Ovary (tissue), 9 donors: ENCODE results near the gene CCDC57. TPM values are rescaled to one million over a fixed set of nuclear protein-coding genes. Genes with fewer than 3 reads are reported as not detected.

ENCODE experiments used
- DNase-seq, 5 donors: peaks; one replicate each; pipeline ENCODE4 v3.0.0-alpha.2; 2019 to 2020
- H3K27ac ChIP-seq, 2 donors: fragments of 200-600 bp; one replicate each; pipeline versions ENCODE4 v1.5.1 to v1.8.0; 2019 to 2022
- H3K27me3 ChIP-seq: fragments of 200-600 bp; one replicate; pipeline ENCODE4 v1.8.0; 2022
- H3K36me3 ChIP-seq: fragments of 200-600 bp; sonication (generic); one replicate; pipeline ENCODE4 v1.5.1; 2019
- H3K4me1 ChIP-seq: one replicate; pipeline ENCODE4 v1.8.1; 2013; ENCODE audit warnings: mild to moderate bottlenecking, moderate library complexity; ENCODE audit not compliant: insufficient read depth
- H3K4me3 ChIP-seq: fragments of 200-600 bp; sonication (generic); one replicate; pipeline ENCODE4 v1.5.1; 2017
- H3K9me3 ChIP-seq, 2 donors: fragments of 200-600 bp in 1 of 2; sonication (generic) in 1 of 2; one replicate each; pipeline versions ENCODE4 v1.5.1 to v1.8.1; 2013 to 2019; ENCODE audit warnings: mild to moderate bottlenecking in 1 of 2, moderate library complexity in 1 of 2
- EP300 ChIP-seq: sonication (generic); formaldehyde crosslinking; IDR thresholded peaks from one replicate; pipeline ENCODE4 v1.6.1; 2017; ENCODE audit warnings: antibody characterized with exemption
- POLR2A ChIP-seq: fragments of 450-650 bp; IDR thresholded peaks from one replicate; pipeline ENCODE4 v1.6.1; 2017; ENCODE audit warnings: antibody characterized with exemption, mild to moderate bottlenecking, moderate library complexity
- WGBS, 3 donors: extraction: QIAGEN DNeasy Blood & Tissue Kit in 1 of 3; methylation state at CpG; one replicate each; pipeline versions ENCODE4 v1.1.5 to v1.1.7; 2013 to 2017; 5-methylcytosine and 5-hydroxymethylcytosine counted together
- intact Hi-C, 4 donors: fragments of 100-400 bp; cut with DNase I; formaldehyde crosslinking; loops; one replicate each; pipeline versions ENCODE4 v1.11.0 to v1.15.1; 2022 to 2023
- polyA plus RNA-seq, 2 donors: library from polyadenylated mRNA; stranded (reverse); fragments of 200-250 nt in 1 of 2; fragments of 350-450 nt in 1 of 2; fragmentation: Illumina TruSeq in 1 of 2; extraction: RNeasy Lipid Tissue Mini Kit (QIAGEN cat#74804) in 1 of 2; gene quantifications; one replicate each; pipeline ENCODE4 v1.2.3, GENCODE V29; 2013 to 2014
- total RNA-seq, 7 donors: library from RNA; depleted of rRNA in 2 of 7; stranded (reverse); fragments of >200 nt in 2 of 7; fragmentation: NEBNext Ultra II Directional in 3 of 7; extraction: Animal tissue kit (Norgen Biotek cat#: 25700) in 3 of 7; gene quantifications; one replicate each; pipeline versions ENCODE4 v1.1.0 to v1.2.4, GENCODE V29; 2016 to 2023
- TF ChIP-seq, protein P1 (sequence below), 3 donors: fragments of 450-650 bp in 2 of 3; fragments of 200-600 bp in 1 of 3; IDR thresholded peaks; one replicate each; pipeline versions ENCODE4 v1.5.1 to v1.8.0; 2016 to 2022; ENCODE audit warnings: antibody characterized with exemption in 3 of 3, mild to moderate bottlenecking in 1 of 3
- donor health status: DM: no; HTN: no; CAD: no; lungs with moderate emphysema.
- donor health status: DM: no; HTN: no; CAD: no.
- donor health status: Bipolar disorder and iron deficiency.
- donor health status: DM: yes; HTN: yes; CAD: no.
- donor health status: DM: no; HTN: no; CAD: no.
- donor health status: DM: yes; HTN: yes; CAD: no.

The CCDC57 gene
- total and polyA plus RNA-seq, 9 donors = 7.7 to 65.0 (median 40.3) TPM

GRCh38 chr17:82083009-82083408 lies 129.6 kb downstream of the CCDC57 start:
- no peaks in the 10 kb centered on the region for H3K4me1 ChIP-seq
- TF ChIP-seq POLR2A = no peak
- TF ChIP-seq EP300 = no peak
- TF ChIP-seq, protein P1, sequence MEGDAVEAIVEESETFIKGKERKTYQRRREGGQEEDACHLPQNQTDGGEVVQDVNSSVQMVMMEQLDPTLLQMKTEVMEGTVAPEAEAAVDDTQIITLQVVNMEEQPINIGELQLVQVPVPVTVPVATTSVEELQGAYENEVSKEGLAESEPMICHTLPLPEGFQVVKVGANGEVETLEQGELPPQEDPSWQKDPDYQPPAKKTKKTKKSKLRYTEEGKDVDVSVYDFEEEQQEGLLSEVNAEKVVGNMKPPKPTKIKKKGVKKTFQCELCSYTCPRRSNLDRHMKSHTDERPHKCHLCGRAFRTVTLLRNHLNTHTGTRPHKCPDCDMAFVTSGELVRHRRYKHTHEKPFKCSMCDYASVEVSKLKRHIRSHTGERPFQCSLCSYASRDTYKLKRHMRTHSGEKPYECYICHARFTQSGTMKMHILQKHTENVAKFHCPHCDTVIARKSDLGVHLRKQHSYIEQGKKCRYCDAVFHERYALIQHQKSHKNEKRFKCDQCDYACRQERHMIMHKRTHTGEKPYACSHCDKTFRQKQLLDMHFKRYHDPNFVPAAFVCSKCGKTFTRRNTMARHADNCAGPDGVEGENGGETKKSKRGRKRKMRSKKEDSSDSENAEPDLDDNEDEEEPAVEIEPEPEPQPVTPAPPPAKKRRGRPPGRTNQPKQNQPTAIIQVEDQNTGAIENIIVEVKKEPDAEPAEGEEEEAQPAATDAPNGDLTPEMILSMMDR (IDR thresholded peaks at IDR 0.05) = no peak
- H3K27ac ChIP-seq = no peak overlapping the region
- intact Hi-C loops = no loop called here
- H3K9me3 ChIP-seq = no peaks in the 10 kb centered on the region
- H3K36me3 ChIP-seq = no peaks in the 10 kb centered on the region
- 90% methylated on average over 19 to 24 of the region's 24 CpGs for WGBS, 3 donors
- H3K27me3 ChIP-seq = no peaks in the 10 kb centered on the region
- no peak overlapping the region for H3K4me3 ChIP-seq
- DNase-seq = no peak

DNA sequence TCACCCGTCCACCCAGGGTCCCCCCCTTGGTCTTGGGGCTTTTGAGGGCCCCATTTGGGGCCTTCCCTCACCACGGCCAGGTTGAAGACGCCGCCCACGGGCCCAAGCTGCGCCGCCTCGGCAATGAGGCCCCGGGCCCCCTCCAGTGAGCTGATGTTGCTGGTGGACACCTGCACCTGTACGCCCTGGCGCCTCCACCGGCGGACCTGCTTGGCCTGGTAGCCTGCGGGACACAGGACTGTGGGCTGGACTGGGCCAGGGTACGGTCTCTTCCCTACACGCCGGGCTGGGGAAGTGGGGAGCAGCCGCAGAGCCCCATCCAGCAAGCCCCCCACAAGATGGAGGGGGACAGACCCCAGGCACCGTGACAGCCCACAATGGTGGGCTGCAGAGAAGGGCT lies 130.2 kb downstream of the CCDC57 start:
- no peak for DNase-seq
- intact Hi-C loops = no loop called here
- Histone ChIP-seq H3K27me3 (no peaks in the 10 kb centered on the region), H3K27ac (no peak overlapping the region), H3K4me3 (no peak overlapping the region), H3K4me1 (peaks cover 2% of the 10 kb centered on the region), H3K36me3 (no peaks in the 10 kb centered on the region), H3K9me3 (no peaks in the 10 kb centered on the region)
- TF ChIP-seq, protein P1 (IDR thresholded peaks at IDR 0.05) = no peak
- no peak for TF ChIP-seq POLR2A
- no peak for TF ChIP-seq EP300
- WGBS, 3 donors = 85 to 90% (median 86%) methylated on average over 15 to 19 of the region's 19 CpGs

GRCh38 chr17:82081966-82082365 lies 130.7 kb downstream of the CCDC57 start:
- Histone ChIP-seq H3K4me3 (no peak overlapping the region), H3K27ac (no peak overlapping the region), H3K4me1 (peaks cover 2% of the 10 kb centered on the region), H3K36me3 (no peaks in the 10 kb centered on the region), H3K27me3 (no peaks in the 10 kb centered on the region), H3K9me3 (no peaks in the 10 kb centered on the region)
- no peak for TF ChIP-seq EP300
- TF ChIP-seq, protein P1 (IDR thresholded peaks at IDR 0.05) = no peak
- no peak for TF ChIP-seq POLR2A
- no peak for DNase-seq
- WGBS, 3 donors = 89 to 92% (median 89%) methylated on average over 22 of the region's 22 CpGs
- intact Hi-C loops = no loop called here

DNA sequence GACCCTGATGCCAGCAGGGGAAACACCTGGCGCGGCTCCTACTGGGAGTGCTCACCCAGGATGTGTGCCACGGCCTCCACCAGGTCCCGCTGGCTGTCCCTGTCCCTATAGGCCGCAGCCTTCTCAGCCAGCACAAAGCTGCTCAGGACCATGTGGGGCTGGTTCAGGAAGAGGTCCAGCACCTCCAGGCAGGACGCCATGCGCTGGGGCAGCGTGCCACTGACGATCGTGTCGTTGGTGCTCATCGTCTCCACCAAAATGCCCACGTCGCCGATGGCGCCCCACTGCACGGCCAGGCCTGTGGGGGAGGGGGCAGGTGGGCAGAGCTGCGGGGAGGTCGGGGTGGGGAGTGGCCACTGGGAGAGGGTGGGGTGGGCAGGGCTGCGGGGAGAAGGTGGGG lies 131.1 kb downstream of the CCDC57 start:
- H3K36me3 ChIP-seq = no peaks in the 10 kb centered on the region
- no peak for TF ChIP-seq EP300
- TF ChIP-seq, protein P1 (IDR thresholded peaks at IDR 0.05) = no peak
- TF ChIP-seq POLR2A = no peak
- 86 to 92% (median 88%) methylated on average over 14 to 19 of the region's 20 CpGs for WGBS, 3 donors

More for the DNA sequence above, 131.1 kb downstream of the CCDC57 start:
- Histone ChIP-seq H3K27ac (no peak overlapping the region), H3K4me3 (no peak overlapping the region), H3K9me3 (no peaks in the 10 kb centered on the region), H3K27me3 (no peaks in the 10 kb centered on the region), H3K4me1 (peaks cover 2% of the 10 kb centered on the region)
- intact Hi-C loops = no loop called here
- DNase-seq = no peak
